Cardiac fibroblast (primary cell): ENCODE data around the gene NUAK2.
A peak's percentile ranks its signal among the peaks of the same experiment; 100 is the strongest.

Source experiments
- DNase-seq, 2 donors: peaks; one replicate each; pipeline versions ENCODE4 v3.0.0 to v3.0.0-alpha.2; 2010; ENCODE audit warnings: low read depth in 2 of 2
- H3K4me3 ChIP-seq, 2 donors: replicated peaks in 1 of 2; 1 replicate in 1 of 2; 2 replicates in 1 of 2; pipeline ENCODE4 v1.5.1; 2011; ENCODE audit warnings: low read depth in 2 of 2, low read length in 2 of 2, mild to moderate bottlenecking in 2 of 2, moderate library complexity in 1 of 2
- TF ChIP-seq, protein P1 (sequence below): IDR thresholded peaks from one replicate; pipeline ENCODE4 v1.5.1; 2011; ENCODE audit warnings: low read depth, mild to moderate bottlenecking, low read length, inconsistent platforms

NUAK2 gene

GRCh38 chr1:205287767-205288559 is 33.6 kb downstream of the NUAK2 start:
- peak in 1 of 2 donors; percentile 33 for DNase-seq
- TF ChIP-seq, protein P1, sequence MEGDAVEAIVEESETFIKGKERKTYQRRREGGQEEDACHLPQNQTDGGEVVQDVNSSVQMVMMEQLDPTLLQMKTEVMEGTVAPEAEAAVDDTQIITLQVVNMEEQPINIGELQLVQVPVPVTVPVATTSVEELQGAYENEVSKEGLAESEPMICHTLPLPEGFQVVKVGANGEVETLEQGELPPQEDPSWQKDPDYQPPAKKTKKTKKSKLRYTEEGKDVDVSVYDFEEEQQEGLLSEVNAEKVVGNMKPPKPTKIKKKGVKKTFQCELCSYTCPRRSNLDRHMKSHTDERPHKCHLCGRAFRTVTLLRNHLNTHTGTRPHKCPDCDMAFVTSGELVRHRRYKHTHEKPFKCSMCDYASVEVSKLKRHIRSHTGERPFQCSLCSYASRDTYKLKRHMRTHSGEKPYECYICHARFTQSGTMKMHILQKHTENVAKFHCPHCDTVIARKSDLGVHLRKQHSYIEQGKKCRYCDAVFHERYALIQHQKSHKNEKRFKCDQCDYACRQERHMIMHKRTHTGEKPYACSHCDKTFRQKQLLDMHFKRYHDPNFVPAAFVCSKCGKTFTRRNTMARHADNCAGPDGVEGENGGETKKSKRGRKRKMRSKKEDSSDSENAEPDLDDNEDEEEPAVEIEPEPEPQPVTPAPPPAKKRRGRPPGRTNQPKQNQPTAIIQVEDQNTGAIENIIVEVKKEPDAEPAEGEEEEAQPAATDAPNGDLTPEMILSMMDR, result no peak
- H3K4me3 ChIP-seq, result no peak overlapping the region

DNA sequence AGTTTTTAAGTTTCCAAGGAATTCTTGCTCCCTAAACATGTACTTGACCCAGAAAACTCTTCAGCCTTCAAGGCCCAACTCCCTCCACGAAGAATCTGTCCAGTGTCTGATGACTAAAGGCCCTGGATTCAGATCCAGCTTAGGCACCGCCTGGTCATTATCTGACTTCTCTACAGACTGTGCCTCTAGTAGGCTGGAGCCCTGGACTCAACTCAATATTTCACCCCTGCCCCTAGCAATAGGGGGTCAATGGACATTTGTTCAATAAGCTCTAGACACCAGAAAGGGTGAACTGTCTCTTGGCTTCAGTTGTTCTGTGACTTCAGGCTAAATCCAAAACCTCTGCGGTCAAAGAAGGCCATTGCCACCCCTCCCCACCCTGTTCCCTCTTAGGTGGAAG is 34.5 kb downstream of the NUAK2 start:
- TF ChIP-seq, protein P1, result no peak
- H3K4me3 ChIP-seq, result no peak overlapping the region
- DNase-seq, result peak in 1 of 2 donors; percentile 34

- TF ChIP-seq, protein P1, result no peak
- H3K4me3 ChIP-seq, result no peak overlapping the region
- DNase-seq, result peak in 1 of 2 donors; percentile 41
These were observed 35.1 kb downstream of the NUAK2 start for GRCh38 chr1:205286335-205286950.

- TF ChIP-seq, protein P1, result no peak
- no peak for DNase-seq
- no peak overlapping the region for H3K4me3 ChIP-seq
These were observed 36.0 kb downstream of the NUAK2 start for GRCh38 chr1:205285381-205286101.

DNA sequence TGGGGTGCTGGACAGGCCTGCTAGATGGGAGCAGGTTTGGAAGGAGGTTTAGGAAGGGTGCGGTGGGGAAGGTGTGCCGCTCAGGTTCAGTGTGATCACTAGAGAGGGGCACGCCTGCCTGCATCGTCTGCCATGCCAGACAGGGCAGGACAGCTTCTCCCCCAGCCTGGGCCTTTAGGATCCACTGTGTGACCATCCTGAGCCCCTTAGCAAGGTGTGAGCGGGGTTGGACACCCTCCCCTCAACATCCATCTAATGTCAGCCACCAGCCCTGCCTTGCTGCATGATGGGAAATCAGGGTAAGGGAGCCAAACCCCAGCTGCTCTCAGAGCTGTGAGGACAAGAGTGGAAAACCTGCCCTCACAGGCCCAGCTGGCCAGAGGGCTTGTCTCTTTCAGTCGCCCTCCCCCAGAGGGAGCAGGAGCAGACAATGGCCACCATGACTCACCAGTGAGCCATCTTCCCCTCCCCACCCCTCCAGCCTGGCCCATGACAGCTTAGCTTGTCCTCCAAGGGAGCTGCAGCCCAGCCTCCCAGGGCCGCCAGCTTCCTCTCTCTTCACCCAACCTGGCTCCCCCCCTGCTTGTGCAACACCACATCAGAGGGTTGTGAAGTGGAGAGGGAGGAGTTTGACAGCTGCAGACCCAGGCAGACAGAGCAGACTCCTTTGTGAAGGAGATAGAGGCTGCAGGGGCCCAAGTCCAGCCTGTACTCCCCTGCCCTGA is 37.0 kb downstream of the NUAK2 start:
- peak; percentile 96 to 99 for DNase-seq
- TF ChIP-seq, protein P1, result peak; percentile 9
- no peak overlapping the region for H3K4me3 ChIP-seq
